Peyer's patch (tissue), 4 donors: ENCODE measurements around the gene NUAK1. TPM values are rescaled to one million over a fixed set of nuclear protein-coding genes. Genes with fewer than 3 reads are reported as not detected.

Source experiments
- DNase-seq, 3 donors: peaks; one replicate each; pipeline ENCODE4 v3.0.0-alpha.2; 2017 to 2019
- H3K27ac ChIP-seq, 4 donors: fragments of 200-600 bp; sonication (generic); one replicate each; pipeline ENCODE4 v1.5.1; 2016 to 2019
- H3K27me3 ChIP-seq, 2 donors: fragments of 200-600 bp; sonication (generic); one replicate each; pipeline ENCODE4 v1.5.1; 2019
- H3K36me3 ChIP-seq, 3 donors: fragments of 200-600 bp; sonication (generic); one replicate each; pipeline ENCODE4 v1.5.1; 2016 to 2019
- H3K4me1 ChIP-seq, 4 donors: fragments of 200-600 bp; sonication (generic); one replicate each; pipeline ENCODE4 v1.5.1; 2016 to 2019
- H3K4me3 ChIP-seq, 4 donors: fragments of 200-600 bp; sonication (generic); 1 replicate in 3 of 4; 2 replicates in 1 of 4; pipeline ENCODE4 v1.5.1; 2016 to 2019; ENCODE audit warnings: mild to moderate bottlenecking in 1 of 4
- H3K9me3 ChIP-seq, 4 donors: fragments of 200-600 bp; sonication (generic); one replicate each; pipeline ENCODE4 v1.5.1; 2016 to 2019; ENCODE audit warnings: mild to moderate bottlenecking in 1 of 4
- POLR2A ChIP-seq, 2 donors: fragments of 450-650 bp; IDR thresholded peaks; one replicate each; pipeline ENCODE4 v1.5.1; 2017; ENCODE audit warnings: antibody characterized with exemption in 2 of 2, mild to moderate bottlenecking in 2 of 2, moderate library complexity in 2 of 2
- total RNA-seq, 4 donors: library from RNA; depleted of rRNA; stranded (reverse); fragments of >200 nt; gene quantifications; one replicate each; pipeline ENCODE4 v1.1.0, GENCODE V29; 2016
- TF ChIP-seq, protein P1 (sequence below), 6 experiments: fragments of 450-650 bp in 4 of 6; fragments of 200-600 bp in 2 of 6; sonication (generic) in 1 of 6; IDR thresholded peaks; one replicate each; pipeline ENCODE4 v1.5.1; 2017 to 2019; ENCODE audit warnings: antibody characterized with exemption in 6 of 6, mild to moderate bottlenecking in 3 of 6, moderate library complexity in 1 of 6

Gene NUAK1
- total RNA-seq, 4 donors from 2014 or later, result 2.1 to 7.7 (median 4.6) TPM

GRCh38 chr12:106015646-106016045 is 123.1 kb downstream of the NUAK1 start:
- Histone ChIP-seq H3K36me3 (no peaks in the 10 kb centered on the region), H3K27me3 (no peaks in the 10 kb centered on the region), H3K9me3 (peaks cover 0 to 4% (median 0%) of the 10 kb centered on the region in 4 donors), H3K4me1 (no peaks in the 10 kb centered on the region), H3K27ac (no peak overlapping the region), H3K4me3 (no peak overlapping the region)
- TF ChIP-seq POLR2A (IDR thresholded peaks at IDR 0.05), result no peak
- TF ChIP-seq, protein P1, sequence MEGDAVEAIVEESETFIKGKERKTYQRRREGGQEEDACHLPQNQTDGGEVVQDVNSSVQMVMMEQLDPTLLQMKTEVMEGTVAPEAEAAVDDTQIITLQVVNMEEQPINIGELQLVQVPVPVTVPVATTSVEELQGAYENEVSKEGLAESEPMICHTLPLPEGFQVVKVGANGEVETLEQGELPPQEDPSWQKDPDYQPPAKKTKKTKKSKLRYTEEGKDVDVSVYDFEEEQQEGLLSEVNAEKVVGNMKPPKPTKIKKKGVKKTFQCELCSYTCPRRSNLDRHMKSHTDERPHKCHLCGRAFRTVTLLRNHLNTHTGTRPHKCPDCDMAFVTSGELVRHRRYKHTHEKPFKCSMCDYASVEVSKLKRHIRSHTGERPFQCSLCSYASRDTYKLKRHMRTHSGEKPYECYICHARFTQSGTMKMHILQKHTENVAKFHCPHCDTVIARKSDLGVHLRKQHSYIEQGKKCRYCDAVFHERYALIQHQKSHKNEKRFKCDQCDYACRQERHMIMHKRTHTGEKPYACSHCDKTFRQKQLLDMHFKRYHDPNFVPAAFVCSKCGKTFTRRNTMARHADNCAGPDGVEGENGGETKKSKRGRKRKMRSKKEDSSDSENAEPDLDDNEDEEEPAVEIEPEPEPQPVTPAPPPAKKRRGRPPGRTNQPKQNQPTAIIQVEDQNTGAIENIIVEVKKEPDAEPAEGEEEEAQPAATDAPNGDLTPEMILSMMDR (IDR thresholded peaks at IDR 0.05), result no peak
- DNase-seq, result no peak

GRCh38 chr12:106013941-106014340 is 124.8 kb downstream of the NUAK1 start:
- no peaks in the 10 kb centered on the region for H3K27me3 ChIP-seq
- H3K4me3 ChIP-seq, result no peak overlapping the region
- no peaks in the 10 kb centered on the region for H3K4me1 ChIP-seq
- TF ChIP-seq, protein P1 (IDR thresholded peaks at IDR 0.05), result no peak
- TF ChIP-seq POLR2A (IDR thresholded peaks at IDR 0.05), result no peak
- no peak overlapping the region for H3K27ac ChIP-seq
- no peak for DNase-seq
- peaks cover 0 to 4% (median 0%) of the 10 kb centered on the region in 4 donors for H3K9me3 ChIP-seq
- no peaks in the 10 kb centered on the region for H3K36me3 ChIP-seq

Other genes starting within 250 kb of the NUAK1 start
- gene CKAP4, start 109.1 kb upstream of the NUAK1 start, total RNA-seq, result 10 to 100 TPM; 15.5 to 24.5 (median 21.0) TPM
- gene TCP11L2, start 163.8 kb upstream of the NUAK1 start, total RNA-seq, result 10 to 100 TPM; 39.9 to 63.5 (median 48.9) TPM
- 10 to 100 TPM in 1 of 4 donors, 1 to 10 TPM in 3; 5.1 to 10.7 (median 7.4) TPM for gene POLR3B, start 218.8 kb upstream of the NUAK1 start, total RNA-seq